ENCODE results near the gene STMP1. TPM values are rescaled to one million over a fixed set of nuclear protein-coding genes. Genes with fewer than 3 reads are reported as not detected.

STMP1 gene
- total and polyA plus RNA-seq, 3 donors from 2014 or later: 36.4 to 56.3 (median 39.7) TPM

GRCh38 chr7:135721198-135721820 is 59.0 kb downstream of the STMP1 start:
- 67 to 74% methylated on average over 19 to 21 of the region's 21 CpGs for WGBS, 2 donors
- H3K27me3 ChIP-seq: no peaks in the 10 kb centered on the region
- TF ChIP-seq, protein P1, sequence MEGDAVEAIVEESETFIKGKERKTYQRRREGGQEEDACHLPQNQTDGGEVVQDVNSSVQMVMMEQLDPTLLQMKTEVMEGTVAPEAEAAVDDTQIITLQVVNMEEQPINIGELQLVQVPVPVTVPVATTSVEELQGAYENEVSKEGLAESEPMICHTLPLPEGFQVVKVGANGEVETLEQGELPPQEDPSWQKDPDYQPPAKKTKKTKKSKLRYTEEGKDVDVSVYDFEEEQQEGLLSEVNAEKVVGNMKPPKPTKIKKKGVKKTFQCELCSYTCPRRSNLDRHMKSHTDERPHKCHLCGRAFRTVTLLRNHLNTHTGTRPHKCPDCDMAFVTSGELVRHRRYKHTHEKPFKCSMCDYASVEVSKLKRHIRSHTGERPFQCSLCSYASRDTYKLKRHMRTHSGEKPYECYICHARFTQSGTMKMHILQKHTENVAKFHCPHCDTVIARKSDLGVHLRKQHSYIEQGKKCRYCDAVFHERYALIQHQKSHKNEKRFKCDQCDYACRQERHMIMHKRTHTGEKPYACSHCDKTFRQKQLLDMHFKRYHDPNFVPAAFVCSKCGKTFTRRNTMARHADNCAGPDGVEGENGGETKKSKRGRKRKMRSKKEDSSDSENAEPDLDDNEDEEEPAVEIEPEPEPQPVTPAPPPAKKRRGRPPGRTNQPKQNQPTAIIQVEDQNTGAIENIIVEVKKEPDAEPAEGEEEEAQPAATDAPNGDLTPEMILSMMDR (IDR thresholded peaks at IDR 0.05): no peak
- TF ChIP-seq POLR2A (IDR thresholded peaks at IDR 0.05): no peak
- no peak for DNase-seq
- H3K36me3 ChIP-seq (ENCODE audit: low read depth, missing control alignments): no peaks in the 10 kb centered on the region
- no peak overlapping the region for H3K27ac ChIP-seq
- intact Hi-C loops (cut with DNase I; ENCODE audit: low total_unique reads): no loop called here
- H3K4me1 ChIP-seq: no peaks in the 10 kb centered on the region
- H3K4me3 ChIP-seq: no peak overlapping the region
- H3K9me3 ChIP-seq: no peaks in the 10 kb centered on the region

DNA sequence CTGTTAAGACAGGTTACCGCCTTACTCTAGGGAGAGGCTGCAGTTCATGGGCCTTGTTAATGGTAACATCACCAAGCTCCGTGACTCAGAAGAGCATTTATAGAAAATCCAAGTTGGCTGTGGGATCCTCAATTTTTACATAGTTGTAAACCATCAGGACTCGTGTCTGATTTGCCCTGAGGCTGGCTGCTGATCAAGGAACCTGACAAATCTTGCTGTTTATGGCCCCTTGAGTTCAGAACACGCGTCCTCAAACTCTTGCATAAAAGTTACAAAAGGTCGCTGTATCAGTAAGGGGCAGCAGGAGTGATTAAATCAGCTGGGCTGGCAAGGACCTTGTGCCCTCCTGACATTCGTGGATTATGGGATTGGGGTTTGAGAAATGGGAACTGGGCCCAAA is 61.1 kb downstream of the STMP1 start:
- H3K27me3 ChIP-seq: no peaks in the 10 kb centered on the region
- no peak overlapping the region for H3K4me3 ChIP-seq
- no peak for TF ChIP-seq POLR2A (IDR thresholded peaks at IDR 0.05)
- TF ChIP-seq, protein P1 (IDR thresholded peaks at IDR 0.05): no peak
- 75 to 80% methylated on average over 7 of the region's 7 CpGs for WGBS, 2 donors
- no peak for DNase-seq
- intact Hi-C loops (cut with DNase I; ENCODE audit: low total_unique reads): no loop called here
- peaks cover 10% of the 10 kb centered on the region for H3K4me1 ChIP-seq
- no peaks in the 10 kb centered on the region for H3K36me3 ChIP-seq (ENCODE audit: low read depth, missing control alignments)
- no peak overlapping the region for H3K27ac ChIP-seq
- H3K9me3 ChIP-seq: no peaks in the 10 kb centered on the region

Small RNA genes lying within 50 kb of the gene (small RNA-seq; reads per million reads assigned to genes)
- gene RNU6-1154P: 0 reads per million in 2 donors

Other genes starting within 250 kb of the STMP1 start
- 10 to 100 TPM; 53.2 to 56.7 TPM for gene CNOT4, start 152.4 kb upstream of the STMP1 start, total RNA-seq
- 38.2 TPM for gene CNOT4, start 152.4 kb upstream of the STMP1 start, polyA plus RNA-seq (ENCODE audit: insufficient read depth, low read depth, low replicate concordance)
- 10 to 100 TPM; 73.6 to 77.2 TPM for gene NUP205, start 104.6 kb upstream of the STMP1 start, total RNA-seq
- 47.8 TPM for gene NUP205, start 104.6 kb upstream of the STMP1 start, polyA plus RNA-seq (ENCODE audit: insufficient read depth, low read depth, low replicate concordance)
- gene SLC13A4, start 65.7 kb downstream of the STMP1 start, total RNA-seq: 10 to 100 TPM; 19.0 to 33.0 TPM
- gene SLC13A4, start 65.7 kb downstream of the STMP1 start, polyA plus RNA-seq (ENCODE audit: insufficient read depth, low read depth, low replicate concordance): 34.6 TPM
- gene FAM180A, start 86.3 kb downstream of the STMP1 start, total RNA-seq: 1 to 10 TPM; 2.1 to 2.7 TPM
- gene FAM180A, start 86.3 kb downstream of the STMP1 start, polyA plus RNA-seq (ENCODE audit: insufficient read depth, low read depth, low replicate concordance): 1.5 TPM